Sigmoid colon (tissue), 3 donors: ENCODE measurements around the gene PPL.

Experiments
- CTCF ChIP-seq, 4 experiments: fragments of 450-650 bp in 3 of 4; fragments of 200-600 bp in 1 of 4; IDR thresholded peaks; one replicate each; pipeline ENCODE4 v1.5.1; 2016 to 2019; ENCODE audit warnings: antibody characterized with exemption in 4 of 4, mild to moderate bottlenecking in 3 of 4, moderate library complexity in 2 of 4
- POLR2A ChIP-seq, 2 donors: fragments of 450-650 bp; IDR thresholded peaks; one replicate each; pipeline ENCODE4 v1.6.1; 2016; ENCODE audit warnings: antibody characterized with exemption in 2 of 2, mild to moderate bottlenecking in 2 of 2, moderate library complexity in 2 of 2

GRCh38 chr16:4981473-4981872, 44.5 kb upstream of the PPL start:
- no peak for TF ChIP-seq CTCF (IDR thresholded peaks at IDR 0.05)
- TF ChIP-seq POLR2A (IDR thresholded peaks at IDR 0.05), result no peak
